GM21360 (cell line): ENCODE data around the gene AHRR.
"Not testable (repeated sequence)": the region's sequence is repeated elsewhere in the genome, so short reads cannot be mapped to it uniquely, and the experiment has no call there.

Experiments used
- ATAC-seq: cut with Tn5 transposase; IDR thresholded peaks from one replicate; pipeline ENCODE4 v1.9.1; 2021; ENCODE audit warnings: mild to moderate bottlenecking, moderate library complexity; ENCODE audit not compliant: unreplicated experiment

The AHRR gene

GRCh38 chr5:305050-305449 lies 16.5 kb upstream of the AHRR start:
- ATAC-seq = no peak

DNA sequence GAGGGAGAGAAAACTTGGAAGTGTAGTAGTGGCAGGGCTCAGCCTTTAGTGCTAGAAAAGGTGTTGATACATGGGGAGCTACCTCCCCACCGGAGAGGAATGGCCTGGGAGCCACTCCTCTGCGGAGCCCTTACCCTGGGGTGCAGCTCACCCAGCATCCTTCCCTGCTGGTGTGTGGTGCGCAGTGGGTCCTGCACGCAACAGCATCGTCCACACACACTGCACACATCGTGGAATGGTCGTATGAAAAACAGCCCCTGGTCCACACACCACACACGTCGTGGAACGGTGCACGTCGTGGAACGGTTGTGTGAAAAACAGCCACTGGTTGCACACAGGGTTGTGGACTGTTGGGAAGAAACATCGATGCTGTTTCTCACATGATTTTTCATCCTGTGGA lies 16.1 kb upstream of the AHRR start:
- ATAC-seq = no peak

GRCh38 chr5:306011-306805 lies 15.3 kb upstream of the AHRR start:
- no peak for ATAC-seq

GRCh38 chr5:307306-307705 lies 14.2 kb upstream of the AHRR start:
- ATAC-seq = no peak

- no peak for ATAC-seq
Measured at GRCh38 chr5:307794-308579, 13.5 kb upstream of the AHRR start.

DNA sequence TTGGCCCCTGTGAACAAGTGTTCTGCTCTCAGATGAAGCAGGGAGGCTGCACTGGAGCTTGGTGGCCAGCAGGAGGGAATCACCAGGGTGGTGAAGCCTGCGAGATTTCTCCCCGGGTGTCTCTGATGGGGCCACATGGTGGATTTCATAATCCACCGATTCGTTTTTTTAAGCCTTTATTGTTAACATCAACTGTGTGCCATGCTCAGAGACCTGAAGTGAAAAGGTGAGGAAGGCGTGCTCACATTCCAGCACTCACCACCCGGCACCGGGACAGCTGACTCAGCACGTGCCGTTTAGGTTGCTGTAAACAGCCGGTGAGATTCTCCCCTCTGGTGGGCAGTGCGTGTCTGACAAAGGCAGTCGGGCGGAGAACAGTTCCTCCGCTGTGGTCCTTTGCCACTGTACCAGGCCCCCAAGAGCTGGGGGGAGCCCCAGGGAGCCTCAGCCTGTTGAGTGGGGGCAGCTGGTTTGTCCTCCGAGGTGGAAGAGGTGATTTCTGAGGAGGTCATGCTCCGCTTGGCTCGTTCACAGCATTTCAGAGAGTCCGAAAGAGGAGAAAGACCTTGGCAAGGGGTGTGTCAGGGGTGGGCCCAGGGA lies 12.7 kb upstream of the AHRR start:
- ATAC-seq = no peak

GRCh38 chr5:309831-310230 lies 11.7 kb upstream of the AHRR start:
- ATAC-seq = not testable (repeated sequence)

- ATAC-seq = no peak
Measured at GRCh38 chr5:310516-310915, 11.0 kb upstream of the AHRR start.

DNA sequence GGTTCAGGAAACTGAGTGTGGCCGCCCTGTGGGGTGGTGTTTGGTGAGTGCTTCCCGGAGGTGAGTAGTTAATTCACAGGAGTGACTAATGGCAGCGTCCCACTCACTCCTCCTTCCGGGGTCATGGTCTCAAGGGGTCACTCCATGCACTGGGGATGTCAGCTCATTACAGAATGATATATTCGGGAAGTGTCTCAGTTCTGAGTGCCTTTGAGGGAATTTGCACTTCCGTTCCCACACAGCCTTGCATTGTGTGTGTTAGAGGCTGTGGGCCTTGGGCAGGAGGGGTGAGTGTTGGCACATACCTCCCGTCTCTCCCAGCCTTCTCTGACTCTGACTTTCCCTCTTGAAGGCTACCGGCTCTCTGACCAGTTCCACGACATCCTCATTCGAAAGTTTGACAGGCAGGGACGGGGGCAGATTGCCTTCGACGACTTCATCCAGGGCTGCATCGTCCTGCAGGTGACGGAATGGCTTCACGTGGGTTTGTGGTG lies 10.5 kb upstream of the AHRR start:
- ATAC-seq = no peak

DNA sequence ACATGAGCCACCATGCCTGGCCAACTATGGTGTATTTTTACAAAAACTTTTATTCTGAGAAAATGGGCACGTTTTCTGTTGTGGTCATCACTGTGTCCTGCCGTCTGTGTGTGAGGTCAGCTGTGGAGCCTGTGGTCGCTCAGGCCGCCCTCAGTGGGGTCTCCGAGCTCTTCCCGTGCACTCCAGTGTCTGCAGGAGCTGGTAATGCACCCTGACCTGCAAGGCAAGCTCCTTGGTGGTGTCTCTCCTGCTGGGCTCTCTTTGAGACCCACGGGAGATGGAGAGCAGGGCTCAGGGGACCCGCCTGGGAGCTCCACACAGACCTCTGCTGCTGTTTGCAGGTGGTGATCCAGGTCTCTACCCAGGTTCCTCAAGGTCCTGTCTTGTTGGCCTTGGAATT lies 9.6 kb upstream of the AHRR start:
- no peak for ATAC-seq

- no peak for ATAC-seq
Measured at GRCh38 chr5:312845-313244, 8.7 kb upstream of the AHRR start.

- no peak for ATAC-seq
Measured at GRCh38 chr5:313265-313664, 8.2 kb upstream of the AHRR start.

DNA sequence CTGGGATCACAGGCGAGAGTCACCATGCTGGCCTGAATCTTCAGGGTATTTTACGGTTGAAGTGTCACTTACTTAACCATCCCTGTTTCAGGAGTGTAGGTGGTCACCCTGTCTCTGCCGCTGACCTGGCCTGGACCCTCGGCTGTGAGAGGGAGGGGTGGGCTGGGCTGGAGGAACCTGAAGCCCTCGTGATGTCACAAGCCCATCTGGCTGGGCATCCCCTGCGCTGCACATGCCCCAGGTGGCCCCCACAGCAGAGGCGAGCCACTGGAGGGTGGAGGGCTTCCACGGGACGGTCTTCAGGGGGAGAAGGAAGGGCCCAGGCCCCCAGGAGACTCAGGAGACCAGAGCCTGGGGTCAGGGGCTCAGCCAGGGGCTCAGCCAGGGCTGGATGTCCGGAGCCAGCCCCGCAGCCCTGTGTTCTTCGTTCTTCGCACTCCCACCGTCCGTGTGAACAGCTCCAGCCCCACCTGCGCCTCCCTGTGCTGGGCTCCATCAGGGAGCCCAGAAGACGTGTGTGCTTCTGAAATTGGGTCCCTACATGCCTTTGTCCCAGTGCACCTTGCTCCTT lies 7.6 kb upstream of the AHRR start:
- no peak for ATAC-seq

- no peak for ATAC-seq
Measured at GRCh38 chr5:314676-315487, 6.6 kb upstream of the AHRR start.

DNA sequence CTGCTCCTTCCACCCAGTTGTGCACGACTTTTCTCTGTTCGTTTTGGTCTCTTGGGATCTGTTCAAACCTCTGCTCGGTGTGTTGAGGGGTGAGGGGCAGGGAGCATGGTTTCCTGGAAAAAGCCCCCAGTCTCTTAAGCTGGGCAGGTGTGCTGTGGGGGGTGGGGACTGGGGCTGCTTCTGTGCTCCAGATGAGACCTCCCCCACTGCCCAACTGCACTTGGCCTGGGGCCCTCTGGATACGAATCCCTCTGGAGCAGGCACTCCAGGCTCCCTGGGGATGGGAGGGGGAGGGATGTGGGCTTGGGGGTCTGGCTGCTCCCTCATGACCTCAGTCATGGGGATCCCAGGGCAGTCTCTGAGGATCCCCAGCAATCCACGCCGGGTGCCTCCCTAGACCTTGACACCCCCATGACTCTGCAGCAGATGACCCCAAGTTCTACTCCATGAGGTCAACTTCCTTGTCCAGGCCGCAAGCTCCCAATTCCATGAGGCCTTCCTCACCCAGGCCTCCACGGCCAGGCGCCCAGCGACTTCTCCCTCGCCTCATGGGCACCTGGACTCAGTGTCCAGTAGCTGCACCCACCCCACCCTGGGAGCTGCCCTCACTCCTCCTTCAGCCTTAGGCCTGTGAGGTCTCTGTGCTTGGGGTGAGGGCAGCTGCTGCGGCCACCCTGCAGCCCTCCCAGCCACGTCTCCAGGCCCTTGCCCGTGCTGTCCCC lies 5.9 kb upstream of the AHRR start:
- ATAC-seq = no peak

- ATAC-seq = peak; percentile 24
Measured at GRCh38 chr5:316210-317085, 5.1 kb upstream of the AHRR start.

- peak; percentile 70 for ATAC-seq
Measured at GRCh38 chr5:317086-317811, 4.3 kb upstream of the AHRR start.

DNA sequence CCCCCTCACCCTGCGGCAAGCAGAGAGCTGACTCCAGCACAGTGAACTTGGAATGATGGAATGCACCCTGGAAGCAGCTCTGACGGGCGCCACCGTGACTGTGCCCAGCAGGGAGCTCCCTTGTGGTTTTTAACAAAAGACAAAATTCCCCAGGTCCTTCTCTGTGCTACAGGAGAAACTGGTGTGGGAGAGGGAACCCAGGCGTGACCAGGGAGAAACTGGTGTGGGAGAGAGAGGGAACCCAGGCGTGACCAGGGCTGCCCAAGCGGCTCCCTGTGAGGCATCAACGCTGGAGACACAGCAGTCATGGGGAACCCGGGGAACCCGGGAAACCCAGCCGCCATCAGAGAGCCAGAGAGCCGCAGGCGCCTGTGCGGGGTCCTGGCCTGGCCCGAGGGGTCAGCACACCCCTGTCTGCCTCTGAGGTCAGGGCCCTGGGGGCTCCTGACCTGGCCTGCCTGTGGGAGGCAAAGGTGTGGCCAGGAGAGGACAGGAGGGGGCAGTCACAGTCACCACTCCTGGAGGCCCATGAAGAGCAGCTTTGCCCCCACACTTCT lies 3.1 kb upstream of the AHRR start:
- no peak for ATAC-seq
